ENCODE results near the gene SMIM44. TPM values are rescaled to one million over a fixed set of nuclear protein-coding genes. Genes with fewer than 3 reads are reported as not detected.

The SMIM44 gene
- polyA plus RNA-seq, 1 donor (not counting 4 experiments of a cell fraction or from before 2014, with no cell fraction given): not detected

GRCh38 chr19:3532154-3532786 lies 49.0 kb upstream of the SMIM44 start:
- Histone ChIP-seq H3K27me3 (ENCODE audit: control insufficient read depth, extremely low read depth, insufficient read depth, low read length) (no peaks in the 10 kb centered on the region), H4K20me1 (ENCODE audit: control insufficient read depth, extremely low read depth, insufficient read depth, low read length) (peaks cover 4% of the 10 kb centered on the region), H3K9me3 (ENCODE audit: control insufficient read depth, low read depth, low read length) (no peaks in the 10 kb centered on the region), H3K36me3 (ENCODE audit: control insufficient read depth in 2 of 2, extremely low read depth in 1 of 2, insufficient read depth in 2 of 2, low read length in 2 of 2) (peaks cover 6 to 29% of the 10 kb centered on the region in 2 experiments), H3K27ac (ENCODE audit: control insufficient read depth, insufficient read depth, low read length) (no peak overlapping the region), H3K4me3 (ENCODE audit: control insufficient read depth in 2 of 3, extremely low read depth in 1 of 3, insufficient read depth in 2 of 3, low read depth in 1 of 3, low read length in 3 of 3) (no peak overlapping the region), H2AFZ (ENCODE audit: control insufficient read depth, low read length) (no peak overlapping the region), H3K4me2 (ENCODE audit: control insufficient read depth, extremely low read depth, insufficient read depth, low read depth, low read length) (no peak overlapping the region), H3K9ac (ENCODE audit: control insufficient read depth, extremely low read depth, insufficient read depth, low read length) (no peak overlapping the region), H3K79me2 (ENCODE audit: control insufficient read depth, insufficient read depth, low read length) (no peaks in the 10 kb centered on the region), H3K9me1 (ENCODE audit: control insufficient read depth, extremely low read depth, insufficient read depth, low read length) (no peaks in the 10 kb centered on the region), H3K4me1 (ENCODE audit: control insufficient read depth, extremely low read depth, insufficient read depth, low read length) (no peaks in the 10 kb centered on the region)
- dilution Hi-C loops (cut with MboI; ENCODE audit: extremely low pct_ligation_motif_present, low sequenced_read_pairs): no loop called here
- TF ChIP-seq EZH2 (IDR thresholded peaks at IDR 0.05; ENCODE audit: low read length): no peak
- no peak for FAIRE-seq
- no peak for DNase-seq (ENCODE audit: low read depth, low spot score)

GRCh38 chr19:3531716-3532115 lies 48.5 kb upstream of the SMIM44 start:
- no peak for FAIRE-seq

More at GRCh38 chr19:3531716-3532115, 48.5 kb upstream of the SMIM44 start:
- TF ChIP-seq EZH2 (IDR thresholded peaks at IDR 0.05; ENCODE audit: low read length) (no peak), CTCF (optimal IDR thresholded peaks at IDR 0.05 in 1 of 3, IDR thresholded peaks at IDR 0.05 in 1 of 3, conservative IDR thresholded peaks at IDR 0.05 in 1 of 3; ENCODE audit: extremely low read depth in 1 of 3, insufficient read depth in 2 of 3, low read length in 3 of 3) (no peak)
- Histone ChIP-seq H3K9ac (ENCODE audit: control insufficient read depth, extremely low read depth, insufficient read depth, low read length) (no peak overlapping the region), H3K4me3 (ENCODE audit: control insufficient read depth in 2 of 3, extremely low read depth in 1 of 3, insufficient read depth in 2 of 3, low read depth in 1 of 3, low read length in 3 of 3) (no peak overlapping the region), H3K36me3 (ENCODE audit: control insufficient read depth in 2 of 2, extremely low read depth in 1 of 2, insufficient read depth in 2 of 2, low read length in 2 of 2) (peaks cover 11 to 32% of the 10 kb centered on the region in 2 experiments), H3K4me1 (ENCODE audit: control insufficient read depth, extremely low read depth, insufficient read depth, low read length) (no peaks in the 10 kb centered on the region), H3K27me3 (ENCODE audit: control insufficient read depth, extremely low read depth, insufficient read depth, low read length) (no peaks in the 10 kb centered on the region), H2AFZ (ENCODE audit: control insufficient read depth, low read length) (no peak overlapping the region), H4K20me1 (ENCODE audit: control insufficient read depth, extremely low read depth, insufficient read depth, low read length) (peaks cover 4% of the 10 kb centered on the region), H3K9me1 (ENCODE audit: control insufficient read depth, extremely low read depth, insufficient read depth, low read length) (no peaks in the 10 kb centered on the region), H3K27ac (ENCODE audit: control insufficient read depth, insufficient read depth, low read length) (no peak overlapping the region), H3K79me2 (ENCODE audit: control insufficient read depth, insufficient read depth, low read length) (no peaks in the 10 kb centered on the region), H3K4me2 (ENCODE audit: control insufficient read depth, extremely low read depth, insufficient read depth, low read depth, low read length) (no peak overlapping the region), H3K9me3 (ENCODE audit: control insufficient read depth, low read depth, low read length) (no peaks in the 10 kb centered on the region)
- no peak for DNase-seq (ENCODE audit: low read depth, low spot score)
- dilution Hi-C loops (cut with MboI; ENCODE audit: extremely low pct_ligation_motif_present, low sequenced_read_pairs): no loop called here
